Fibroblast of skin of right biceps (primary cell): Measurements from ENCODE around the gene GSTA3.
"Not testable (repeated sequence)": the region's sequence is repeated elsewhere in the genome, so short reads cannot be mapped to it uniquely, and the experiment has no call there.

Source experiments
- DNase-seq: peaks from one replicate; pipeline ENCODE4 v3.0.0-alpha.2; 2013

Gene GSTA3

GRCh38 chr6:52909531-52909930 lies at the start of gene GSTA3:
GSTA3 (minus strand) TSS chr6:52909698; CDS start chr6:52905834, 3,864 bp downstream.
- no peak for DNase-seq

DNA sequence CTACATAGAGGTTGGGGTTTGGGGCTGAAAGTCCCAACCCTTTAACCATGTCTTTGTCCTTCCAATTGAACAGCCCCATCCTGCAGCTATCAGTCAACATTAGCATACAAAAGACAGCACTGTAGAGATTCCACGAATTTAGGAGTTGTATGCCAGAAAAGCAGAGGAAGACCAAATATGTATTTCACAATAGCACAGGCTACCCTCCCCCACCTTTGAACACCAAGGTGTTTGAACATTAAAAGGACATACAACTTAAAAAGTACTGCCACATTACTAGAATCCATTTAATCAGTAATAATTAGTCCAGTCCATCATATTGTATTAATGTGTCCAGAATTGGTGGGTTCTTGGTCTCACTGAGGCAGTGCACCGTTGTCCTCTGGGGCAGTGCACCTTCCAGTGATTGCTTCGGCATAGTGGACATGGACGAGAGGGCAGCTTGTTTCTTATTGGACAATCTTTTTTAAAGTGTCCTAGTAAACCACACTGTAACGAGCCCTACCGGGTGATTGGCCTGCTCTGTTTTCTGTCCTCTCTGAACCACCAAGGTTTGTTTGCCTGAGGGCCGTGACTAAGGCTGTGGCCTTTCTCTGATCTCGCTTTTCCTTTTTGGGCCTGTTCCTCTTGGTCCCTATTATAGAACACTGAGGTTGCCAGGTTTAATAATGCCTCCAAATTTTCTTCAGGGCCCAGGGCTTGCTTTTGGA lies 49.2 kb upstream of the GSTA3 start:
- DNase-seq, result no peak

GRCh38 chr6:52955871-52956270 lies 46.4 kb upstream of the GSTA3 start:
- DNase-seq, result no peak

DNA sequence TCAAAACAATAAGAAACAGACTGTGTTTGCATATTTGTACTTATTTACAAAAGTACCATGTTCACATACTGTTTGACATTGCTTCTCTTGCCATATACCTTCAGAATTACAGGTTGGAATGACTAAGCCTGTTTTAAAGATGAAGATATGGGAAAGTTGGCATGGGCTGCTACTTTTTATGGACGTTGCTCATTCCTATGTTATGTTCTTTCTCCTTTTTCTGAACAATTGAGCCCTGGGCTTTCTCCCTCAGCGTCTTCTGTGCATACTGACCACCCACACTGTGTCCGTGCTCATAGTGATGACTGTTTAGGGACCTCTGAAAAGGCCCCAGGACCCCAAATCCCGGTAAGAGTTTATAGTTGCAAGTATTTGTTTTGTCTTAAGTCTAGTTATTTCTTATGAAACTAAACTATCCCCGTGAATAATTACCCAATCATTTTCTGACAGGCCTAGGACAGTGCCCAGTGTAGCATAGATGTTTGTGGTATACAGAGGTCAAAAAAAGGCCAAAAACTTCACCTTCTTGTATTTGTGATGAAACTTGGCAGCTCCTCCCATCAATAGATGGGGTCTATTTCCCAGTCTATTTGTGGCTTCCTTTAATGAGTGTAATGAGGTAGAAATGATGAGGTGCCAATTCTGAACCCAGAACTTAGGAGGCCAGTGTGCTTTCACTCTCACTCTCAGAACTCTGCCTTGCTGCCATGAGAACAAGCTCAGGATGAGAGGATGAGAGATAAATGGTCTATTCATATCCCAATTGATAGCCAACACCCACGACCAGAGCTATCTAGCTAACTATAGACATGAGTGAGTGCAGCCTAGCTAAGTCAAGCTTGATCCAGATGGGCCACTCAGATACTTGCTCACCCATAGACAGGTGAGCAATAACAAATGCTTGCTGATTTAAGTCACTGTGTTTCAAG lies 44.7 kb upstream of the GSTA3 start:
- DNase-seq, result no peak

DNA sequence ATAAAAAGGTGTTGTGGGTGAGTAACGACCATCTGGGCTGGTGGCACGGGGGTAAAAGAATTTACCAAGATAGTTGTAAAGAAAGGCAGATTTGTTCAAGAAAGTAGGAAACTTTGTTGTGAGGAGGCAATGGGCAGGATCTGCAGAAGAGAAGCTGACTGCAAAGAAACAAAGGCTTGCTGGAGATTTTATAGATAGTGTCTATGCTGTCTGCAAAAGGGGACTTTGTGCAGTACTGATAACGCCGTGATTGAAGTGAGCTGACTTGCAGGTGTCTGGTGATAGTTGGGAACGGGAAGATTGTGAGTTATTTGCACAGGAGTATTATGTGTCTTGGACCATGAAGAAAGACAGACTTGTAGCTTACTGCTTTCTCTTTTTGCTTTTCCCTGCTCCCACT lies 36.8 kb upstream of the GSTA3 start:
- DNase-seq, result no peak

DNA sequence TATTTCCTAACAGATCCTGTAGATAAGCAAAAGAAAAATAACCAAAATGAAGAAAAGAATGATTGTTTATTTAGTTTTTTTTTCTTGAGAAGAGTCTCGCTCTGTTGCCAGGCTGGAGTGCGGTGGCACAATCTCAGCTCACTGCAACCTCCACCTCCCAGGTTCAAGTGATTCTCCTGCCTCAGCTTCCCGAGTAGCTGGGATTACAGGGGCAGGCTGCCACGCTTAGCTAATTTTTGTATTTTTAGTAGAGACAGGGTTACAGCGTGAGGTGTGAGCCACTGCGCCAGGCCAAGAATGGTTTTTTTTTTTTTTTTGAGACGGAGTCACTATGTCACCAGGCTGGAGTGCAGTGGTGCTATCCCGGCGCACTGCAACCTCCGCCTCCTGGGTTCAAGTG lies 33.3 kb upstream of the GSTA3 start:
- DNase-seq, result not testable (repeated sequence)

DNA sequence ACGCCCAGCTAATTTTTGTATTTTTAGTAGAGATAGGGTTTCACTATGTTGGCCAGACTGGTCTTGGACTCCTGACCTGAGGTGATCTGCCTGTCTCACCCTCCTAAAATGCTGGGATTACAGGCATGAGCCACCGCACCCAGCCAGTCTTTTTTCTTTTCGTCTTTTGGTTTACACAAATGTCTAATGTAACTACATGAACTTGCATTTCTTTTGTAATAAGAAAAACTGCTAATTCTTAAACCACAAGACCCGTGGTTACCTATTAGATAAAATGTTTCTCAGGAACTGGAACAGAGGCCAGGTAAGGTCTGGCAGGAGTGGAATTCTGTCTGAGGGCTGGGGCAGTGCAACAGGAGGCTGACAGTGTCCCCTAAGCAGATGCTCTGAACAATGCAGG lies 32.7 kb upstream of the GSTA3 start:
- DNase-seq, result no peak

- DNase-seq, result peak; percentile 6
These were observed 28.4 kb upstream of the GSTA3 start for GRCh38 chr6:52937908-52938307.

GRCh38 chr6:52933778-52934177 lies 24.3 kb upstream of the GSTA3 start:
- no peak for DNase-seq

- no peak for DNase-seq
These were observed 21.9 kb upstream of the GSTA3 start for GRCh38 chr6:52931351-52931750.

DNA sequence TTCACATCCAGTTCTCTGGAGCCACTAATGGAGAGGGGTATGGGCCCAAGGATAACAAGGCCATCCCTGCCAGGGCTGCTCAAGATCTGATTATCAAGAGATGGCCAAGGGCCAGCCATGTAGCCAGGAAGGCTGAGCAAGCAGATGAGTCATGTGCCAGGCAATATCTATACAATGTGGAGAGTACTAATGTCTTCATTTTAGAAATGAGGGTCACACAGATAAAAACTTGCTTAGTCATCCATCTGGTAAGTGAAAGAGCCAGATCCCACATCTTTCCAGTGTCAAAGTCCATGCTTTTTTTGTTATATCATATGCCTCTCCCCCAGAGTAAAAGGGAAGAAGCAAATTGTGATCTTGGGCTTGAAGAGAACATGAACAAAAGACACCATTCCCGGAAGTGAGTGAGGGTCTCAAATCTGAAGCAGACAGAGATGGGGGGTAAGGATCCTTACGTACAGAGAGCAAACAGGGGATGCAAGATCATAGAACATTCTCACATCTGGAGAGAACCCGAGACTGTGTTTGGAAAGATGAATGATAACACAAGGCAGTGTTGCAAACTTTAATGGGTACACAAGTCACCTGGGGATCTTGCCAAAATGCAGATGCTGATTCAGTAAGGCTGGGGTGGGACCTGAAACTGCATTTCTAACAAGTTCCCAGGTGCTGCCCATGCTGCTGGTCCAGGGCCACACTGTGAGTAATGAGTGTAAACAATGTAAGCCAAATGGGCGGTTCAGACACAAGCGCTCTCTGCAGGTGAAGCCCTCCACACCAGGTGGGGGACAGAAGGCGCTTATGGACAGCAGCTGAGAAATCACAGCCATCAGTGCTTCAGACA lies 20.0 kb upstream of the GSTA3 start:
- DNase-seq, result peak; percentile 96

- no peak for DNase-seq
These were observed 18.0 kb upstream of the GSTA3 start for GRCh38 chr6:52927451-52927850.

DNA sequence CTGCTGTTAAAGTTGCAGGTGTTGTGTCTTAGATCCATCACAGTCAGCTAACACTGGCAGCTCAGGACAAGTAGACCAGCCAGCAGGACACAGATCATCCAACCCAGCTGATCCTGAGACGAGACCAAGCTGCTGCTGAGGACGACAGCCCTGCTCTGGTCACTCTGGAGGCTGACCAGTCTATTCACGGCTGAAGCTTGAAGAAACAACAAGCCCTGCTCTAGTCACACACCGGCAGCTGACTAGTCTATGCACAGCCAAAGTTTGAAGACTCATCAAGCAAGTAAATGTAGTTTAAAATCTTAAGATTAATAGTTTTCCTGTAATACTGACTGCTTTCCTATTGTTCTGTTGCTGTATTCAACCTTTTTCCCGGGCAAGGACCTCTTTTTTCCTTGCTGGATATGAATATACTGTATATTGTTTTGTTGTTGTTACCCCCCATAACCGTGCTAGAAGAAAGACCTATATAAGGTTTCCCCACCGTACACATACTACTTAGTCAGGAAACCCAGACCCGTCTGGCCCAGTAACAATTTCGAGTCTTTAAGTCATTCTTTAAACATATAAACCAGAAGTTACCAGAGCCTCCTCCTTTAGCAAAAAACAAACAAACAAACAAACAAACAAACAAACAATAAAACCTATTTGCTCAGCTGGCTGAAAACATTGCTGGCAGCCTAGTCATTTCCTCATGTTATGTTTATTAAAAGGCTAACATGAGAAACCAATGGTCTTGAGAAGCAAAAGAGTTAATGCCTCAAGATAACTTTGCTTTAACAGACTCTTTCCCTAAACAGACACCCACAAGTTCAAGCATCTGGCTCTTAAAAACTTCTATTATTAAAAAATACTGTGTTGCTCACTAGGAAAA lies 16.7 kb upstream of the GSTA3 start:
- no peak for DNase-seq

DNA sequence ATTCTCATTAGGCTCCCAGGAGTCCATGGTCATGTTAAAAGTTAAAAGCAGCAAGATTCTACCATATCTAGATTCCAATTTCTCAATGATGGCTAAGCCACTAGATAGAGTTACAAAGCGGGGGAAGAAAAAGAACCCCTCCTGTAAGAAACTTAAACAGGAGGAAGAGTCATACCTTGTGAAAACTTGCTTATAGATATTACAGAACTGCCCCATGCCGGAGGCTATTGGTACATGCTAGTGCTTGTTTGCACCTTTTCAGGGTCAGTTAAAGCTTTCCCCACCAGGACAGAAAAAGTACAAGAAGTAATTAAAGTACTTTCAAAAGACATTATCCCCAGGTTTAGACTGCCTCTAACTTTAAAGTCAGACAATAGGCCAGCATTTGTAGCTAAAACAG lies 15.5 kb upstream of the GSTA3 start:
- DNase-seq, result no peak

DNA sequence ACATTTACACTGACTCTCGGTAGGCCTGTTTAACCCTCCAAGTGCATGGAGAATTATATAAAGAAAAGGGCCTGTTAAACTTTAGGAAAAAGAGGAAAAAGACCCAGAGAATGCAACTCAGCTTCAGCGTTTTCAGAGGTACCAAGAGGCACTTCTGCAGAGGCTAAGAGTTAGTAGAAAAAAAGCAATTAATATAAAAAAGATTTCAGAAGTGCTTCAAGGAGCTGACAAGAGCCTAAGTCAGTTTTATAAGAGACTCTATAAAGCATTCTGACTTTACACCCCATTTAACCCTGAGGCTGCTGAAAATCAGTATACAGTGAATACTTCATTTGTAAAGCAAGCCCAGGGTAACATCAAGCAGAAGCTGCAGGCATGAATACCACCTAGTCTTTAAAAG lies 14.2 kb upstream of the GSTA3 start:
- not testable (repeated sequence) for DNase-seq

GRCh38 chr6:52922161-52922560 lies 12.7 kb upstream of the GSTA3 start:
- no peak for DNase-seq

- DNase-seq, result no peak
These were observed 12.2 kb upstream of the GSTA3 start for GRCh38 chr6:52921743-52922142.

- DNase-seq, result not testable (repeated sequence)
These were observed 10.0 kb upstream of the GSTA3 start for GRCh38 chr6:52919511-52919910.

DNA sequence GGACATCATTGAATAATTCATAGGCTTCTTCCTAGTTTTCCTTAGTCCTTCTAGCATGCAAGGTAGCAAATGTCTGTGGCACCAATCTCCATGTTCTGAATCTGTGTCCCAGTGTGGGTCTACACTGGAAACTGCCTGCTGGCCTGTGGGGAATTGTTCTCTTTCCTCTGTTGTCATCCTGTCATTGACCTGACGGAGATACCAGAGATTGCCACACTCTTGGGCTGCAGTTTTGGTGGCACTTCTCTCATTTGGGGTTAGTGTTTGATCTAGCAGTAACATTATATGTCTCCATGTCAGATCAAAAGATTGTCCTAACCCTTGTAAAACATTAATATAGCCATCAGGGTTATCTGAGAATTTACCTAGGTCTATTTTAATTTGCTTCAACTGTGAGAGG lies 9.3 kb upstream of the GSTA3 start:
- DNase-seq, result not testable (repeated sequence)

DNA sequence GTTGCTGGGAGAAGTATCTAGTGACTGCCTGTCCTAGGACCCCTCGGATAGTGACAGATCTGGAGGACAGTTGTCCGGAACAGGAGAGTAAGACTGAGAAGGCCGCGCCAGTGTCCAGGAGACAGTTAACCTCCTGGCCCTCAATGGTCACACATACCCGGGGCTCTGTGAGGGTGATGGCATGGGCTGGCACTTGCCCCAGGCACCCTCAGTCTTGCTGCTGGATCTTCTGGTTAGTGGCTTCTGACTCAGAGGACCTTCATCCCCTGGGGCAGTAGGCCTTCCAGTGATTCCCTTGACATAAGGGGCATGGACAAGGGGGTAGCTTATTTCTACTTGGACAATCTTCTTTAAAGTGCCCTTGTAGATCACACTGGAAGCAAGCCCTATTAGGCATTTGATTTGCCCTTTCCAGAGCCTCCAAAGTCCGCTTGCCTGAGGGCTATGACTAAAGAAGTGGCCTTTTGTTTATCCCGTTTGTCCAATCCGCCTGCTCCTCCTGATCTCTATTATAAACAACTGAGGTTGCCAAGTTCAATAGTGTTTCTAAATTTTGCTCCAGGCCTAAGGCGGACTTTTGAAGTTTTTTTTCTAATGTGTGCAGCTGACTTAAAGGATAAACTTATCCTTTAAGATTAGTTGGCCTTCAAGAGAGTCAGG lies 8.7 kb upstream of the GSTA3 start:
- DNase-seq, result not testable (repeated sequence)

DNA sequence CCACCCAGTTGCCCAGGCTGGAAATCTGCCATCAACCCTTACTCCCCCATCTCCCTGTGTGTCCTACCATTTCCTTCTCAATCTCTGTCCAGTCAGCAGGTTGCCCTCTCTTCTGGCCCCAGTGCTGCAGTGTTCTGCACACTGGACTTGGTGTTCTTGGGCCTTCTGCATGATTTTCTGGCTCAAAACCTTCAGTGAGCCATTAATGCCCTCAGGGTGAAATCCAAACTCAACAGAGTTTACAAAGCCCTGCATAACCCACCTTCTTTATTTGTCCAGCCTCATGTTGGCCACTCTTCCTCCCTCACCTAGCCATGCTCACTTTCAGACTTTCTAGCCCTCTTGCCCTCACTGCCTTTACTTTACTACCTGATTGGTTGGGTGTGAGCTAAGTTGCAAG lies 5.0 kb upstream of the GSTA3 start:
- no peak for DNase-seq

DNA sequence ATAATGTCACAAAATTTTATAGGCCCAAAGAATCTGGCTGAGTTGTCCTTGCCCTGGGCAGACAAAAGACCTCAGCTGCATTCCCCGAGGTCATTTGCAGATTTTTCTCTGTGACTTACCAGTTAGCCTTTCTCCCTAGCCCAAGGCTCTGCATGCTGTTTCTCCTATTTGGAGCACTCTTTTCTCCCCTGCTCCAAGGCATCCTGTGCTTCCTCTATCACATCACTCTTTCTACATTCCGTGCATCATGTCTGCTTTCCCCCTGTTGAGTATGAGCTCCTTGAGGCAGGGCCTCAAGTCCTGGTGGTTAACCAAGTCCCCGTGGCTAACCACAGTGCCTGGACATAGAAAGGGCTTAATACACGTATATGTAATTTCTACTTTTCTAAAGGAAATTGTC lies 593 bp upstream of the GSTA3 start:
- peak; percentile 21 for DNase-seq
